Bronchial epithelial cell (primary cell): ENCODE data around the gene RIMBP2. TPM values are rescaled to one million over a fixed set of nuclear protein-coding genes. Genes with fewer than 3 reads are reported as not detected.

Experiments
- DNase-seq: peaks from one replicate; pipeline ENCODE4 v3.0.0-alpha.2; 2010; ENCODE audit warnings: low read depth
- FAIRE-seq: peaks from 2 replicates; lab custom pipeline; 2011; peaks lifted over from hg19 to GRCh38; lab: Jason Lieb, UNC
- H3K27me3 ChIP-seq: 2 replicates; pipeline ENCODE4 v1.5.1; 2011; ENCODE audit warnings: low read length; ENCODE audit not compliant: control insufficient read depth, insufficient read depth
- H3K36me3 ChIP-seq: 2 replicates; pipeline ENCODE4 v1.5.1; 2011; ENCODE audit warnings: low read length; ENCODE audit not compliant: control insufficient read depth, insufficient read depth
- H3K4me3 ChIP-seq: 2 replicates; pipeline ENCODE4 v1.5.1; 2011; ENCODE audit warnings: mild to moderate bottlenecking, low read depth, low read length, control low read depth
- total RNA-seq: library from RNA; depleted of rRNA; stranded (reverse); fragments of >200 nt; gene quantifications from 2 replicates; pipeline ENCODE4 v1.2.1, GENCODE V29; 2014
- TF ChIP-seq, protein P1 (sequence below): IDR thresholded peaks from 2 replicates; pipeline ENCODE4 v1.5.1; 2011; ENCODE audit warnings: mild to moderate bottlenecking, moderate library complexity, low read length, control low read depth, inconsistent platforms; ENCODE audit not compliant: insufficient read depth, severe bottlenecking

Gene RIMBP2
- total RNA-seq, 1 donor from 2014 or later, result not detected

DNA sequence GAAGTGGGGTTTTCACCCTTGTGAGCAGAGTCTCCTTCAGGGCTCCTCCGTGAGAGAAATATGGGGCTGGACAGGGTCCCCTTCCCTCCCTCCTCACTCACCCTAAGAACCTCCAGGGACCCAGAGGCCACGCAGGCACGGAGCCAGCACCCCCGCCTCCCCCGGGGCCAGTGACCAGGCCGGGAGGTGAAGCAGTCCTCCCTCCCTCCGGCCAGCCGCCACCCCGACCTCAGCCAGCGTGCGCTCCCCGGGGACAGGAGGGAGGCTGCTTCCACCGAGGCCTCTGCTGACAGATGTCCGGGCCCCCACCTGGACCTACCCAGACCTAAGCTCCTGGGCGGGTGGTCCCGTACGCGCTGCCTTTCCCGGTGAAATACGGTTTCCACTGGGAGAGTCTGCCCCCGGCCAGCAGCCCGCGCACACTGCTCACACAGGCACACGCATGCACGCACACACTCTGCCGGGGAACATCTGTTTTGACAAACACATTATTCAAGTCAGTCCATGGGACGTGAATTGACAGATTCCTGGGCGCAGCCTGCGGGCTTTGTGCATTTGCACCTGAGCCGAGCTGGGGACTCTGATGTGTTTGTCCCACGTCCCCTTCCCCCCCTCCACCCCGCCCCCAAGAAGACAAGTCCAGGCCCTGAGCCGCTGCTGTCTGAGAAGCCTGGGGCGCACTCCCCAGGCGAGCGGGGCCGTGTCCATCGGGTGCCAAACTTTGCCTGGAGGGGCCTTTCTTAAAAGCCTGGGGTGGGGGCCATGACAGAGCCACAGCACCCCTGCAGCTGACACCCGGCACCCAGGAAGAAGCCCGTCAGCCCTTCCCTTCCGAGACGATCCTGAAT is 725 bp downstream of the RIMBP2 start:
- Histone ChIP-seq H3K36me3 (no peaks in the 10 kb centered on the region), H3K4me3 (no peak overlapping the region), H3K27me3 (peaks cover 16% of the 10 kb centered on the region)
- FAIRE-seq, result no peak
- no peak for DNase-seq
- TF ChIP-seq, protein P1, sequence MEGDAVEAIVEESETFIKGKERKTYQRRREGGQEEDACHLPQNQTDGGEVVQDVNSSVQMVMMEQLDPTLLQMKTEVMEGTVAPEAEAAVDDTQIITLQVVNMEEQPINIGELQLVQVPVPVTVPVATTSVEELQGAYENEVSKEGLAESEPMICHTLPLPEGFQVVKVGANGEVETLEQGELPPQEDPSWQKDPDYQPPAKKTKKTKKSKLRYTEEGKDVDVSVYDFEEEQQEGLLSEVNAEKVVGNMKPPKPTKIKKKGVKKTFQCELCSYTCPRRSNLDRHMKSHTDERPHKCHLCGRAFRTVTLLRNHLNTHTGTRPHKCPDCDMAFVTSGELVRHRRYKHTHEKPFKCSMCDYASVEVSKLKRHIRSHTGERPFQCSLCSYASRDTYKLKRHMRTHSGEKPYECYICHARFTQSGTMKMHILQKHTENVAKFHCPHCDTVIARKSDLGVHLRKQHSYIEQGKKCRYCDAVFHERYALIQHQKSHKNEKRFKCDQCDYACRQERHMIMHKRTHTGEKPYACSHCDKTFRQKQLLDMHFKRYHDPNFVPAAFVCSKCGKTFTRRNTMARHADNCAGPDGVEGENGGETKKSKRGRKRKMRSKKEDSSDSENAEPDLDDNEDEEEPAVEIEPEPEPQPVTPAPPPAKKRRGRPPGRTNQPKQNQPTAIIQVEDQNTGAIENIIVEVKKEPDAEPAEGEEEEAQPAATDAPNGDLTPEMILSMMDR, result no peak

DNA sequence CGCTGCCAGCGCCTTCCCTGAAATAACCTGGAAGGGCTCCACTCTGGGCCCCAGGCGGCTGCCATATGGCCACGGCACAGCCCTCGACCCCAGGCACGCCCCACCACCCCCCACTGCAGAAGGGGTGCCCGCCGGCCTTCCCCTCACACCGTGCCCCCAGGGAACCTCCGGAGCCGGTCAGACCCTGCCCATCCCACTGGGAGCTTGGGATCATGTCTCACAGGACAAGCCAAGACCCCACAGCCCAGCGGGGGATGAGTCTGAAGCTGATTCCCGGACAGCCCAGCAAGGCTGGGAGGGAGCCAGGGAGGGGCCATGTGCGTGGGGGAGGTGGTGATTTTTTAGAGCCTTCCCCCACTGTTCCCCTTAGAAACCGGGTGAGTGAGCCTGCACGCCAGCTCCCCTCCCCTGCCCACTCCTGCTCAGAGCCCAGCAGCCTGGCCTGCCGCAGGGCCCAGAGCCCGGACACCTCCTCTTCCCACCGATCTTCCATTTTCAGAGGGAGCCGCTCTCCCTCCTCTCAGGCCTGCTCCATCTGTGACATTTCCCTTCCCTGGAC is 1.4 kb downstream of the RIMBP2 start:
- H3K4me3 ChIP-seq, result no peak overlapping the region
- no peaks in the 10 kb centered on the region for H3K36me3 ChIP-seq
- FAIRE-seq, result no peak
- H3K27me3 ChIP-seq, result peaks cover 16% of the 10 kb centered on the region
- TF ChIP-seq, protein P1, result no peak
- no peak for DNase-seq

DNA sequence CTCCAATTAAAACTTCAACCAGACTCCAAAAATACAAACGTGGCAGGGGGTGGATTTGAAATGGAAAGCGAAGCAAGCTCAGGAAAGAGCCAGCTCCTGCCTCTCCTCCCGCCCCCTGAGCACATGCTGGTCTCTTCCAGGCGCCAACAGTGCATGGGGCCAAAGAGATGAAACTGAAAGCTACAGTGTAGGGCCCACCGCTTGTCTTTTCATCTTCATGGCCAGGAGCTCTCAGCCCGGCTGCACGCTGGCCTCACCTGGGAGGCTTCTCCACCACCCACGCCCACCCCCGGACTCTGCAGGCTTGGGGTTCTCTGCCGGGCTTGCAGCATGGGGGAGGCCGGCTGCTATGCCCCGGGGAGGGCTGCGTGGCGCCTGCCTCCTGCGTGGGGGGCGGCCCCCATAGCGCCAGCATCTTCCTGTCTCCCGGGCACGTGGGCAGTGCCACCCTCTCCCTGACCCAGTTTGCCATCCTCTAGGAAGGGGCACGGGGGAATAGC is 2.0 kb downstream of the RIMBP2 start:
- H3K27me3 ChIP-seq, result peaks cover 16% of the 10 kb centered on the region

DNA sequence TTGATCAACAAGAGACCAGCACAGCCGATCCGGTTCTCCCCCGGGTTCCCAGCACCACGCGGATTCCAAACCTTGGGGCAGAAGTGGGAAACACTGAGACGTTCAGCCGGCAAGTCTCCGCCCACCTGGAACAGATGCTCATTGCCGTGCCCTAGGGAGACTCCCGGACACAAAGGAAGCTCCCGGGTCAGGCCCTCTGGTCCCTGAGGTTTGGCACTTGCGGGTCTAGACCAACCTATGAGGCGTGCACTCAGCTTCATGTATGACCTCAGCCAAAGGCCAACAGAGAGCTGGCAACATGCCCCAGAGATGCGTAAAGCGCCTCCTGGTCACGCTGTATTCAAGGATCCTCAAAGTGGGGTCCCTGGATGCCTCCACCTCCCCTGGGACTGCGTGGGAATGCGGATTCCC is 2.5 kb downstream of the RIMBP2 start:
- Histone ChIP-seq H3K36me3 (no peaks in the 10 kb centered on the region), H3K4me3 (no peak overlapping the region), H3K27me3 (peaks cover 16% of the 10 kb centered on the region)
- TF ChIP-seq, protein P1, result no peak
- no peak for FAIRE-seq
- no peak for DNase-seq

More for the DNA sequence above, 2.0 kb downstream of the RIMBP2 start:
- no peak for DNase-seq
- H3K36me3 ChIP-seq, result no peaks in the 10 kb centered on the region
- TF ChIP-seq, protein P1, result no peak
- no peak overlapping the region for H3K4me3 ChIP-seq
- FAIRE-seq, result no peak

DNA sequence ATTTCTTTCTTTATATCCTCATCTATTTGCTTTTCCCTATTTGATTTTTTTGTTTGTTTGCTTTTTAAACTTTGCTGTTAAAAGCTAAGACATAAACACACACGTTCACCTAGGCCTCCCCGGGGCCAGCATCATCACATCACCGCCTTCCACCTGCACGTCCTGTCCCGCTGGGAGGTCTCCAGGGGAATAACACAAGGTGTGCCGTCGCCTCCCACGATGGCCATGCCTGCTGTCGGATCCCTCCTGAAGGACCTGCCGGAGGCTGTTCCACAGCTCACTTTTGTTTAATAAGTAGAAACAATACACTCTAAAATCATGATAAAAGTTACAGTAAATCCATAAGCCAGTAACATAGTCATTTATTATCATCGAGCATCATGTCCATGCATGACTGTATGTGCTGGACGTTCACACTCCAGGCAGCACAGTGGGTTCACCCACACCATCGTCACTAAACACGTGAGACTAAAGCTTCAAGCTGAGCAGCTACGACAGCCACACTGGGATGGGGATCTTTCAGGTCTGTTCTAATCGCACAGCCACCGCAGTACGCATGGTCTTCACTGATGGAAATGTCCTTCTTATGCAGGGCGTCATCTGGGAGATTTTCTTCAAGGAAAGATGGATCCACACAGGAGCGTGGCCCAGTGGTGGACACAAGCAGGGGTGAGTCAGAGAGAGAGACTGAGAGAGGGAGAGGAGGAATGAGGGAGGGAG is 3.6 kb downstream of the RIMBP2 start:
- no peak overlapping the region for H3K4me3 ChIP-seq
- DNase-seq, result no peak
- no peak for FAIRE-seq
- no peaks in the 10 kb centered on the region for H3K36me3 ChIP-seq
- H3K27me3 ChIP-seq, result peaks cover 16% of the 10 kb centered on the region
- TF ChIP-seq, protein P1, result no peak
